GM12878 (cell line): ENCODE data around the gene IPMK.

Experiments used
- CBX3 ChIP-seq: fragments of 200-600 bp; sonication (generic); IDR thresholded peaks from 2 replicates; pipeline ENCODE4 v1.6.1; 2016; ENCODE audit warnings: low read depth, borderline replicate concordance
- KAT2A ChIP-seq: conservative IDR thresholded peaks from 2 replicates; pipeline ENCODE4 v1.6.1; 2011; ENCODE audit warnings: low read depth, low read length; ENCODE audit not compliant: control insufficient read depth
- TCF7 ChIP-seq: IDR thresholded peaks from 2 replicates; pipeline ENCODE4 v1.6.1; 2014; ENCODE audit warnings: antibody characterized with exemption, borderline replicate concordance
- TF ChIP-seq, protein P1 (sequence below), 3 experiments: IDR thresholded peaks in 2 of 3; conservative IDR thresholded peaks in 1 of 3; 2 replicates each; pipeline ENCODE4 v1.5.1; 2011; ENCODE audit warnings: low read depth in 3 of 3, low read length in 3 of 3, mild to moderate bottlenecking in 3 of 3, control low read depth in 2 of 3, moderate library complexity in 2 of 3, inconsistent platforms in 1 of 3, mixed read lengths in 1 of 3; ENCODE audit not compliant: control insufficient read depth in 2 of 3, insufficient read depth in 1 of 3; ENCODE audit errors: extremely low read depth in 1 of 3

GRCh38 chr10:58239561-58240169 lies 28.0 kb downstream of the IPMK start:
- TF ChIP-seq CBX3 (no peak), KAT2A (no peak), TCF7 (no peak)
- TF ChIP-seq, protein P1, sequence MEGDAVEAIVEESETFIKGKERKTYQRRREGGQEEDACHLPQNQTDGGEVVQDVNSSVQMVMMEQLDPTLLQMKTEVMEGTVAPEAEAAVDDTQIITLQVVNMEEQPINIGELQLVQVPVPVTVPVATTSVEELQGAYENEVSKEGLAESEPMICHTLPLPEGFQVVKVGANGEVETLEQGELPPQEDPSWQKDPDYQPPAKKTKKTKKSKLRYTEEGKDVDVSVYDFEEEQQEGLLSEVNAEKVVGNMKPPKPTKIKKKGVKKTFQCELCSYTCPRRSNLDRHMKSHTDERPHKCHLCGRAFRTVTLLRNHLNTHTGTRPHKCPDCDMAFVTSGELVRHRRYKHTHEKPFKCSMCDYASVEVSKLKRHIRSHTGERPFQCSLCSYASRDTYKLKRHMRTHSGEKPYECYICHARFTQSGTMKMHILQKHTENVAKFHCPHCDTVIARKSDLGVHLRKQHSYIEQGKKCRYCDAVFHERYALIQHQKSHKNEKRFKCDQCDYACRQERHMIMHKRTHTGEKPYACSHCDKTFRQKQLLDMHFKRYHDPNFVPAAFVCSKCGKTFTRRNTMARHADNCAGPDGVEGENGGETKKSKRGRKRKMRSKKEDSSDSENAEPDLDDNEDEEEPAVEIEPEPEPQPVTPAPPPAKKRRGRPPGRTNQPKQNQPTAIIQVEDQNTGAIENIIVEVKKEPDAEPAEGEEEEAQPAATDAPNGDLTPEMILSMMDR (IDR thresholded peaks at IDR 0.05 in 2 of 3, conservative IDR thresholded peaks at IDR 0.05 in 1 of 3; ENCODE audit: control insufficient read depth in 2 of 3, extremely low read depth in 1 of 3, insufficient read depth in 1 of 3, low read depth in 3 of 3, low read length in 3 of 3), result no peak
